Measurements from ENCODE around the gene BLTP2. TPM values are rescaled to one million over a fixed set of nuclear protein-coding genes. Genes with fewer than 3 reads are reported as not detected.

The BLTP2 gene
- total RNA-seq, 1 experiment from 2014 or later: 161 TPM

DNA sequence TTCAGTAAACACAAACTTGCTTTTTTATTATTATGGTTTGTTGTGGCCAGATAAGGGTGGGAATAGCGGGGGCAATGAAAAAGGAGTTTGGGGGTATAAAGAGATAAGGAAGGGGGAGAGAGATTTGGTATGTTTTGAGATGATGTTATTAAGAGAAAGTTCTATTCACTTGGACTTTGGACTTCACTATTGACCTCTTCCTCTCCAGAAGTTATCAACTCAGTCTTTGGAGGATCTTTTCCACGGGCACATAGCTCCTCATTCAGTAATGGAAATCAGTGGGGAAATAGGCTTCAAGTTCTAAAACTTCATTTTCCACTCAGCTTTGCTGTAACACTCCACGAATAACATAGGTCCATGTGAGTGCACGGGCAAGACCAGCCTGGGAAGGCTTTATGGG lies 43.5 kb upstream of the BLTP2 start:
- H3K36me3 ChIP-seq (ENCODE audit: low read depth): peaks cover 46% of the 10 kb centered on the region
- no TSS peak for BruUV-seq (replicated peaks)

DNA sequence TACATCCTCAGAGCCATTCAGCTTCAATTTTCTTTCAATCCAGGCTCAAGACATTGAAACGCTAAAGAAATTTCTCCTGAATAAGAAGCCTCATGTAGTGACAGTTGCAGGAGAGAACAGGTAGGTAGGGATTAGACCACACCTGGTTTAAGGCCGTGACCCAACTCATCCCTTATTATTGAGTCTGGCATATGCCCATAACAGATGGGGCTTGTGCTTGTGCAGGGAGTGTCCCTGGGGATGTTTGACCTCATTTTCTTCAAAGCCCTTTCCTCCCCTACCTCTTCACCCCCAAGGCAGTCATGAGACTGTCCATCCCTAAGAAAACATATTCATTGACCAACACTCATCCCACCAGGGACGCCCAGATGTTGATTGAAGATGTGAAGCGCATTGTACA lies 41.3 kb upstream of the BLTP2 start:
- H4K20me1 ChIP-seq (ENCODE audit: insufficient read depth): no peaks in the 10 kb centered on the region; the same call in 1 of the 2 replicates
- no peaks in the 10 kb centered on the region for H3K79me2 ChIP-seq (ENCODE audit: low read depth)
- no peaks in the 10 kb centered on the region for H3K9me2 ChIP-seq (ENCODE audit: insufficient read depth)
- H3K27ac ChIP-seq: no peak overlapping the region
- H3K9me3 ChIP-seq (ENCODE audit: insufficient read depth, low read depth): no peaks in the 10 kb centered on the region
- H3K27me3 ChIP-seq (ENCODE audit: insufficient read depth, low read depth): no peaks in the 10 kb centered on the region
- intact Hi-C loops (cut with micrococcal nuclease; ENCODE audit: unreplicated experiment): no loop called here
- H3K4me1 ChIP-seq (replicated peaks; ENCODE audit: insufficient read depth): no peaks in the 10 kb centered on the region
- BruUV-seq (replicated peaks): no TSS peak
- no peak overlapping the region for H2AFZ ChIP-seq
- H3K4me3 ChIP-seq: no peak overlapping the region
- ChIA-PET CTCF (no interaction called here), POLR2A (ENCODE audit: unreplicated experiment) (no interaction called here)
- H3F3A ChIP-seq (ENCODE audit: insufficient read depth, low read depth): no peaks in the 10 kb centered on the region; the same call in 1 of the 2 replicates
- no peak for DNase-seq
- peaks cover 53% of the 10 kb centered on the region for H3K36me3 ChIP-seq (ENCODE audit: low read depth)
- no peak overlapping the region for H3K4me2 ChIP-seq
- no peak for TF ChIP-seq EZH2 (IDR thresholded peaks at IDR 0.05; ENCODE audit: low read depth)
- TF ChIP-seq, protein P1, sequence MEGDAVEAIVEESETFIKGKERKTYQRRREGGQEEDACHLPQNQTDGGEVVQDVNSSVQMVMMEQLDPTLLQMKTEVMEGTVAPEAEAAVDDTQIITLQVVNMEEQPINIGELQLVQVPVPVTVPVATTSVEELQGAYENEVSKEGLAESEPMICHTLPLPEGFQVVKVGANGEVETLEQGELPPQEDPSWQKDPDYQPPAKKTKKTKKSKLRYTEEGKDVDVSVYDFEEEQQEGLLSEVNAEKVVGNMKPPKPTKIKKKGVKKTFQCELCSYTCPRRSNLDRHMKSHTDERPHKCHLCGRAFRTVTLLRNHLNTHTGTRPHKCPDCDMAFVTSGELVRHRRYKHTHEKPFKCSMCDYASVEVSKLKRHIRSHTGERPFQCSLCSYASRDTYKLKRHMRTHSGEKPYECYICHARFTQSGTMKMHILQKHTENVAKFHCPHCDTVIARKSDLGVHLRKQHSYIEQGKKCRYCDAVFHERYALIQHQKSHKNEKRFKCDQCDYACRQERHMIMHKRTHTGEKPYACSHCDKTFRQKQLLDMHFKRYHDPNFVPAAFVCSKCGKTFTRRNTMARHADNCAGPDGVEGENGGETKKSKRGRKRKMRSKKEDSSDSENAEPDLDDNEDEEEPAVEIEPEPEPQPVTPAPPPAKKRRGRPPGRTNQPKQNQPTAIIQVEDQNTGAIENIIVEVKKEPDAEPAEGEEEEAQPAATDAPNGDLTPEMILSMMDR (conservative IDR thresholded peaks at IDR 0.05): no peak

More for the DNA sequence above, 43.5 kb upstream of the BLTP2 start:
- Histone ChIP-seq H3K27ac (no peak overlapping the region), H3K4me1 (replicated peaks; ENCODE audit: insufficient read depth) (no peaks in the 10 kb centered on the region), H2AFZ (no peak overlapping the region), H3K4me2 (no peak overlapping the region), H3K27me3 (ENCODE audit: insufficient read depth, low read depth) (no peaks in the 10 kb centered on the region), H4K20me1 (ENCODE audit: insufficient read depth) (no peaks in the 10 kb centered on the region; the same call in 1 of the 2 replicates), H3K4me3 (no peak overlapping the region), H3K9me3 (ENCODE audit: insufficient read depth, low read depth) (no peaks in the 10 kb centered on the region), H3F3A (ENCODE audit: insufficient read depth, low read depth) (no peaks in the 10 kb centered on the region; the same call in 1 of the 2 replicates), H3K9me2 (ENCODE audit: insufficient read depth) (no peaks in the 10 kb centered on the region), H3K79me2 (ENCODE audit: low read depth) (no peaks in the 10 kb centered on the region)
- POLR2A ChIA-PET (ENCODE audit: unreplicated experiment): interaction anchor here (0.6 kb wide), 1 partner anchor 1150 kb away, joined by 3 read pairs; no protein-coding TSS in a partner anchor
- CTCF ChIA-PET: interaction anchor here (0.6 kb wide), 1 partner anchor 47 kb away, joined by 3 read pairs; no protein-coding TSS in a partner anchor
- no peak for DNase-seq
- TF ChIP-seq EZH2 (IDR thresholded peaks at IDR 0.05; ENCODE audit: low read depth): no peak
- TF ChIP-seq, protein P1 (conservative IDR thresholded peaks at IDR 0.05): no peak
- intact Hi-C loops (cut with micrococcal nuclease; ENCODE audit: unreplicated experiment): no loop called here

DNA sequence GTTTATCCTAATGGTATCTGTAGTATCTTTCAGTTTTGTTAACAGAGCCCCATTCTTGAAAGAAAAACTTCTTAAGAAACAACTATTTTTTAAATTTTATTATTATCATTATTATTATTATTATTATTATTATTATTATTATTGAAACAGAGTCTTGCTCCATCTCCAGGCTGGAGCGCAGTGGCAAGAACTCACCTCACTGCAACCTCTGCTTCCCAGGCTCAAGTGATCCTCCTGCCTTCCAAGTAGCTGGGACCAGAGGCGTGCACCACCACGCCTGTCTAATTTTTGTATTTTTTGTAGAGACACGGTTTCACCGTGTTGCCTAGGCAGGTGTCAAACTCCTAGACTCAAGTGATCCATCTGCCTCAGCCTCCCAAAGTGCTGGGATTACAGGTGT lies 40.4 kb upstream of the BLTP2 start:
- H3K4me1 ChIP-seq (replicated peaks; ENCODE audit: insufficient read depth): no peaks in the 10 kb centered on the region
- POLR2A ChIA-PET (ENCODE audit: unreplicated experiment): no interaction called here

More for the DNA sequence above, 40.4 kb upstream of the BLTP2 start:
- Histone ChIP-seq H3K27ac (no peak overlapping the region), H3K4me2 (no peak overlapping the region), H2AFZ (no peak overlapping the region), H3K4me3 (no peak overlapping the region), H3K36me3 (ENCODE audit: low read depth) (peaks cover 52% of the 10 kb centered on the region), H3F3A (ENCODE audit: insufficient read depth, low read depth) (no peaks in the 10 kb centered on the region; the same call in 1 of the 2 replicates), H3K9me3 (ENCODE audit: insufficient read depth, low read depth) (no peaks in the 10 kb centered on the region), H4K20me1 (ENCODE audit: insufficient read depth) (no peaks in the 10 kb centered on the region; the same call in 1 of the 2 replicates), H3K9me2 (ENCODE audit: insufficient read depth) (no peaks in the 10 kb centered on the region), H3K27me3 (ENCODE audit: insufficient read depth, low read depth) (no peaks in the 10 kb centered on the region), H3K79me2 (ENCODE audit: low read depth) (no peaks in the 10 kb centered on the region)
- no peak for TF ChIP-seq EZH2 (IDR thresholded peaks at IDR 0.05; ENCODE audit: low read depth)
- TF ChIP-seq, protein P1 (conservative IDR thresholded peaks at IDR 0.05): no peak
- DNase-seq: no peak
- no TSS peak for BruUV-seq (replicated peaks)
- CTCF ChIA-PET: interaction anchor here (0.6 kb wide), 1 partner anchor 41 kb away, joined by 3 read pairs; the partner anchor contains the start of gene TLCD1
- intact Hi-C loops (cut with micrococcal nuclease; ENCODE audit: unreplicated experiment): no loop called here

Measured in PC-9 (cell line).